Glutamatergic neuron (in vitro differentiated cells): Measurements from ENCODE around the gene NR2E3. TPM values are rescaled to one million over a fixed set of nuclear protein-coding genes. Genes with fewer than 3 reads are reported as not detected.

ENCODE experiments used
- DNase-seq: peaks from one replicate; pipeline ENCODE4 v3.0.0; 2022
- H3K27ac Mint-ChIP-seq: one replicate; pipeline ENCODE4 v1.8.0; 2020; ENCODE audit warnings: mild to moderate bottlenecking, mixed read lengths, inconsistent platforms; ENCODE audit not compliant: unreplicated experiment
- H3K27me3 Mint-ChIP-seq: one replicate; pipeline ENCODE4 v1.8.0; 2020; ENCODE audit warnings: mild to moderate bottlenecking, moderate library complexity, mixed read lengths, inconsistent platforms; ENCODE audit not compliant: unreplicated experiment
- H3K36me3 Mint-ChIP-seq: one replicate; pipeline ENCODE4 v1.8.0; 2020; ENCODE audit warnings: mild to moderate bottlenecking, mixed read lengths, inconsistent platforms; ENCODE audit not compliant: unreplicated experiment
- H3K4me1 Mint-ChIP-seq: one replicate; pipeline ENCODE4 v1.8.0; 2020; ENCODE audit warnings: mild to moderate bottlenecking, low read depth, mixed read lengths, inconsistent platforms; ENCODE audit not compliant: unreplicated experiment
- H3K4me3 Mint-ChIP-seq: one replicate; pipeline ENCODE4 v1.8.0; 2020; ENCODE audit warnings: mild to moderate bottlenecking, mixed read lengths, inconsistent platforms; ENCODE audit not compliant: unreplicated experiment
- H3K9me3 Mint-ChIP-seq: one replicate; pipeline ENCODE4 v1.8.0; 2020; ENCODE audit warnings: mild to moderate bottlenecking, moderate library complexity, mixed read lengths, inconsistent platforms; ENCODE audit not compliant: unreplicated experiment
- total RNA-seq: library from RNA; stranded (reverse); fragmentation: NEBNext Ultra II Directional; extraction: Animal tissue kit (Norgen Biotek cat#: 25700); gene quantifications from one replicate; pipeline ENCODE4 v1.2.1, GENCODE V29; 2021; ENCODE audit not compliant: unreplicated experiment
- TF ChIP-seq, protein P1 (sequence below): fragments of 200-600 bp; sonication (generic); IDR thresholded peaks from one replicate; pipeline ENCODE4 v1.5.0; 2021; ENCODE audit not compliant: partially characterized antibody, unreplicated experiment

The NR2E3 gene
- total RNA-seq, 1 donor from 2014 or later = 0.69 TPM

DNA sequence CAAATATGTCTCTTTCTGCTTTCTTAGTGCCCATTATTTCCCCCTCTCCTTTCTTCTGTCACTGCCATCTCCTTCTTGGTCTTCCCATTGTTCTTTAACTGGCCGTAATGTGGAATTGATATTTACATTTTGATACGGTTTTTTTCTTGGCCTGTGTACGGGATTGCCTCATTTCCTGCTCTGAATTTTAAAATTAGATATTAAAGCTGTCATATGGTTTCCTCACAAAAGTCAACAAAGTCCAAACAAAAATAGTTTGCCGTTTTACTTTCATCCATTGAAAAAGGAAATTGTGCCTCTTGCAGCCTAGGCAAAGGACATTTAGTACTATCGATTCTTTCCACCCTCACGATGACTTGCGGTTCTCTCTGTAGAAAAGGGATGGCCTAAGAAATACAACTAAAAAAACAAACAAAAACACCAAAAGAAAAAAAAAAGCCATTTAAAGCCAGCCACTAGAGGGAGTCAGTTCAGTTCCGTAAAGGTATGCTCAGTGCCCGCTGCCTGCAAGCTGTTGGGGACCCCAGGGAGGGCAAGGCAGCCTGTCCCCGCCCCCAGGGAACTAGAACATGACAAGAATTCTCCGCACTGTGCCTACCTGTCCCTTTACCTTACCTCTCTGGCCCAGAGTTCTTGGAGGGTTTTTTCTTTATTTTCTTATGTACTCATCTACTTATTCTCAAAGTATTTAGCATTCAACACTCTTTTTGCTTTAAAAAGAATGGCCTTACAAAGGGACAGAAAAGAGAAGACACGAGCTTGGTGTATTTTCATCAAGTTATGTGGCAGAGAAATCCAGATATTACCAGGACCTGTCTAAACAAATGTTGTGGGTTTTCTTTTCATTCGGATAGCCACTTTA, 30.0 kb upstream of the NR2E3 start:
- no peaks in the 10 kb centered on the region for H3K36me3 Mint-ChIP-seq
- TF ChIP-seq, protein P1, sequence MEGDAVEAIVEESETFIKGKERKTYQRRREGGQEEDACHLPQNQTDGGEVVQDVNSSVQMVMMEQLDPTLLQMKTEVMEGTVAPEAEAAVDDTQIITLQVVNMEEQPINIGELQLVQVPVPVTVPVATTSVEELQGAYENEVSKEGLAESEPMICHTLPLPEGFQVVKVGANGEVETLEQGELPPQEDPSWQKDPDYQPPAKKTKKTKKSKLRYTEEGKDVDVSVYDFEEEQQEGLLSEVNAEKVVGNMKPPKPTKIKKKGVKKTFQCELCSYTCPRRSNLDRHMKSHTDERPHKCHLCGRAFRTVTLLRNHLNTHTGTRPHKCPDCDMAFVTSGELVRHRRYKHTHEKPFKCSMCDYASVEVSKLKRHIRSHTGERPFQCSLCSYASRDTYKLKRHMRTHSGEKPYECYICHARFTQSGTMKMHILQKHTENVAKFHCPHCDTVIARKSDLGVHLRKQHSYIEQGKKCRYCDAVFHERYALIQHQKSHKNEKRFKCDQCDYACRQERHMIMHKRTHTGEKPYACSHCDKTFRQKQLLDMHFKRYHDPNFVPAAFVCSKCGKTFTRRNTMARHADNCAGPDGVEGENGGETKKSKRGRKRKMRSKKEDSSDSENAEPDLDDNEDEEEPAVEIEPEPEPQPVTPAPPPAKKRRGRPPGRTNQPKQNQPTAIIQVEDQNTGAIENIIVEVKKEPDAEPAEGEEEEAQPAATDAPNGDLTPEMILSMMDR = peak; percentile 90
- H3K4me1 Mint-ChIP-seq = peaks cover 49% of the 10 kb centered on the region
- peak; percentile 50 for DNase-seq
- H3K9me3 Mint-ChIP-seq = peaks cover 2% of the 10 kb centered on the region
- H3K27me3 Mint-ChIP-seq = peaks cover 2% of the 10 kb centered on the region
- no peak overlapping the region for H3K27ac Mint-ChIP-seq
- H3K4me3 Mint-ChIP-seq = no peak overlapping the region

DNA sequence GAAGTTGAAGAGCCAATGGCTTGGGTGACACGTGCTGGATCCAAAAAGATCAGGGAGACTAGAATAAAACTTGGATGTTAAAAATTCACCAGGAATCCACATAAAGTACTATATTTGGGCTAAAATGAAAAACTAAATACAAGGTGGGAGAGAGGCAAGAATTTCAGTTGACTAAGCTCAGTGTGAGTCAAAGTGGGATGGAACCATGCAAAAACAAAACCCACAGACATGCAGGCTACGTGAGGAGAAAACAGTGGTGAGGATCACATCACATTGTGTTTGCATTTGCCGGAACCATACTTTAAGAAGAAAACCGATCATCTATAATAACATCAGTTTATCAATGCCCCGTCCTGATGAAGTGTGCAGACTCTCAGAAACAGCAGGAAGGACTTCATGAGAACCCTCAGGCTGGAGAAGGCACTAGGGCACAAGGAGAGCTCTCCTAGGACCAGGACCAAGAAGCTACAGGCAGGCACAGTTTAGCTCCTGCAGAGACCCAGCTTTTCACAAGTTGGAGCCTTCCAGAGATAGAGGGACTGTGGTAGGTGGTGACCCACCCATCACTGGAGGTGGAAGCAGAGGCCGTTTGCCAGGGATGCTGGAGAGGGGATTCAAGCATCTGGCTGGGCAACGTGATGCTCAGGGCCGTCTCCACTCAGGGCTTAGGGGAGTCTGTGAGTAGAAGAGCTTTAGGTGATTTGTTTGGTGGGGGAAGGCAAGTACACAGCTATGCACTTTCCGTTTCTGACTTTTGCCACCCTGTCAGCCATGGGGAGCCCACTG, 29.0 kb upstream of the NR2E3 start:
- H3K36me3 Mint-ChIP-seq = no peaks in the 10 kb centered on the region
- H3K27me3 Mint-ChIP-seq = peaks cover 2% of the 10 kb centered on the region
- no peak for DNase-seq
- H3K4me3 Mint-ChIP-seq = no peak overlapping the region
- H3K9me3 Mint-ChIP-seq = peaks cover 2% of the 10 kb centered on the region
- peaks cover 42% of the 10 kb centered on the region for H3K4me1 Mint-ChIP-seq
- H3K27ac Mint-ChIP-seq = no peak overlapping the region
- TF ChIP-seq, protein P1 = no peak

DNA sequence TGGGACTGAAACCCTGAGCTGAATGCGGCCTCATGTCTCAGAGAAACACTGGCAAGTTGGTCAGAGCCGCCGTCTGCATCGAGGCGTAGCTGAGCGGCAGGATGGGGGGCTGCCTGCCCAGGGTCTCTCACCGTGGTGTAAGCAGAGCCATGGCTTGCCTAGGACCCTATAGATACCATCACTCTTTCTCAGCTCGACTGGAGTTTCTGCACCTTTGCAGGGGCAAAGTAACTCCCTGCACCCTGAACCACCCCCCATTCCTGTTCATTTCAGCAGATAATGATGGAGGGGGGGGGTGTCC, 28.4 kb upstream of the NR2E3 start:
- Mint-ChIP-seq H3K36me3 (no peaks in the 10 kb centered on the region), H3K4me1 (peaks cover 38% of the 10 kb centered on the region)

DNA sequence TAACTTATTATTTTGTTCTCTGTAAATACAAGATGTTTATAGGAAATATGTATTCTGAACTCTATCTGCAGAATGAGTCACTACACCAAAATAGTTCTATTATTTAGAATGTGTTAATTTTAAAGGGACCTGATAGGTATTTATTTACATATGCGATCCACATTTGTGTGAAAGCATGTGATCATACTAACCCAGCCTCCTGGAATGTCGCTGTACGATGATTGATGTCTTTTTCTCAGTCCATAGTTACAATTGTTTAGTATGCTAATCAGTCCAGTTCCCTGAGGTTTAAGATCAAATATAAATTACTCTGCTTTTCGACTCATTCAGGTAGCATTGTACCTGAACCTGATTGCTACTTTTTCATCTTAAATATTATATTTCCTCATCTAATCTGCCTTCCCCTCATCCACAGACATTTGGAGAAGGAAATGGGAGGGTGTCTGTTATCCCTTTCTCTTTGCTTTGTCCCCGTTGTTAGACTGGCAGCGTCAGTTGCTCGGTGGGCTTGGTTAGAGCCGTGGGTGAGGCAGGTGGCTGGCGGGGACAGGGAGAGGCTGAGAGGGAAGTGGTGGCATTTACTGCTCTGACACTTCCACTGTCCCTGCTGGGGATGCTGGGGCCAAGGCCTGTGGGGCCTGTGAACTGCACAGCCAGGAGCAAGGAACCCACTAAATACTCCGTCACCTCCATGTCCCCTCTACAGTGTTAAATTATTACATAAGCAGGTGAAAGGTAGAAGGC, 27.8 kb upstream of the NR2E3 start:
- H3K27me3 Mint-ChIP-seq = peaks cover 2% of the 10 kb centered on the region
- H3K9me3 Mint-ChIP-seq = peaks cover 2% of the 10 kb centered on the region
- TF ChIP-seq, protein P1 = no peak
- DNase-seq = no peak
- H3K4me3 Mint-ChIP-seq = no peak overlapping the region
- no peaks in the 10 kb centered on the region for H3K36me3 Mint-ChIP-seq
- no peak overlapping the region for H3K27ac Mint-ChIP-seq
- peaks cover 33% of the 10 kb centered on the region for H3K4me1 Mint-ChIP-seq

More for the DNA sequence above, 28.4 kb upstream of the NR2E3 start:
- Mint-ChIP-seq H3K27ac (no peak overlapping the region), H3K9me3 (peaks cover 2% of the 10 kb centered on the region), H3K4me3 (no peak overlapping the region), H3K27me3 (peaks cover 2% of the 10 kb centered on the region)
- TF ChIP-seq, protein P1 = no peak
- DNase-seq = no peak
